Gastrocnemius medialis (tissue), 4 donors: ENCODE results near the gene HTT. TPM values are rescaled to one million over a fixed set of nuclear protein-coding genes. Genes with fewer than 3 reads are reported as not detected.

ENCODE experiments used
- ATAC-seq, 2 donors: fragments of 150-250 bp; one replicate each; pipeline ENCODE4 v1.9.1; 2016
- DNase-seq, 2 donors: peaks; one replicate each; pipeline ENCODE4 v3.0.0-alpha.2; 2019
- H3K27ac ChIP-seq, 4 donors: fragments of 200-600 bp; sonication (generic); 1 replicate in 1 of 4; 2 replicates in 3 of 4; pipeline ENCODE4 v1.5.1; 2016 to 2018; ENCODE audit warnings: mild to moderate bottlenecking in 2 of 4, moderate library complexity in 1 of 4
- H3K27me3 ChIP-seq, 3 donors: fragments of 200-600 bp; sonication (generic) in 2 of 3; 1 replicate in 1 of 3; 2 replicates in 2 of 3; pipeline versions ENCODE4 v1.5.1 to v1.6.0; 2016 to 2019; ENCODE audit warnings: mild to moderate bottlenecking in 1 of 3, moderate library complexity in 1 of 3
- H3K36me3 ChIP-seq, 2 donors: fragments of 200-600 bp; sonication (generic) in 1 of 2; one replicate each; pipeline ENCODE4 v1.5.1; 2017 to 2018
- H3K4me1 ChIP-seq, 2 donors: fragments of 200-600 bp; sonication (generic) in 1 of 2; one replicate each; pipeline ENCODE4 v1.5.1; 2016 to 2017; ENCODE audit warnings: mild to moderate bottlenecking in 2 of 2
- H3K4me3 ChIP-seq, 4 donors: fragments of 200-600 bp; sonication (generic) in 3 of 4; 1 replicate in 1 of 4; 2 replicates in 3 of 4; pipeline ENCODE4 v1.5.1; 2016 to 2019; ENCODE audit warnings: mild to moderate bottlenecking in 2 of 4
- H3K9me3 ChIP-seq, 3 donors: fragments of 200-600 bp; sonication (generic) in 2 of 3; 1 replicate in 1 of 3; 2 replicates in 2 of 3; pipeline ENCODE4 v1.5.1; 2016 to 2019
- CTCF ChIP-seq, 5 experiments: fragments of 450-650 bp in 3 of 5; fragments of 200-600 bp in 2 of 5; sonication (generic) in 2 of 5; IDR thresholded peaks in 4 of 5; conservative IDR thresholded peaks in 1 of 5; 1 replicate in 4 of 5; 2 replicates in 1 of 5; pipeline ENCODE4 v1.5.1; 2016 to 2019; ENCODE audit warnings: antibody characterized with exemption in 5 of 5, mild to moderate bottlenecking in 3 of 5, moderate library complexity in 3 of 5
- POLR2A ChIP-seq, 2 donors: fragments of 450-650 bp; IDR thresholded peaks; one replicate each; pipeline ENCODE4 v1.6.1; 2017; ENCODE audit warnings: antibody characterized with exemption in 2 of 2, mild to moderate bottlenecking in 2 of 2, moderate library complexity in 2 of 2
- in situ Hi-C, 4 donors: fragments of 200-750 bp; cut with MboI; loops; one replicate each; pipeline versions ENCODE4 v1.15.0 to v1.8.0; 2017; ENCODE audit warnings: low sequenced_read_pairs in 4 of 4
- intact Hi-C: fragments of 100-400 bp; cut with DNase I; formaldehyde crosslinking; loops from one replicate; pipeline ENCODE4 v1.15.1; 2023; ENCODE audit warnings: low total_unique reads
- total RNA-seq, 4 donors: library from RNA; depleted of rRNA; stranded (reverse); fragments of >200 nt; gene quantifications; one replicate each; pipeline versions ENCODE4 v1.1.0 to v1.2.3, GENCODE V29; 2016

The HTT gene
- total RNA-seq, 4 donors from 2014 or later, result 23.5 to 73.0 (median 51.1) TPM

- Histone ChIP-seq H3K9me3 (no peaks in the 10 kb centered on the region), H3K27ac (no peak overlapping the region), H3K4me3 (no peak overlapping the region), H3K4me1 (no peaks in the 10 kb centered on the region), H3K36me3 (no peaks in the 10 kb centered on the region), H3K27me3 (no peaks in the 10 kb centered on the region)
- in situ Hi-C loops (no loop called here), intact Hi-C loops (no loop called here)
- TF ChIP-seq CTCF (IDR thresholded peaks at IDR 0.05 in 4 of 5, conservative IDR thresholded peaks at IDR 0.05 in 1 of 5), result no peak
- no peak for TF ChIP-seq POLR2A (IDR thresholded peaks at IDR 0.05)
- DNase-seq, result no peak
- no peak for ATAC-seq
Observed at GRCh38 chr4:3030566-3031356, 43.7 kb upstream of the HTT start.

- no peaks in the 10 kb centered on the region for H3K4me1 ChIP-seq
- no peak overlapping the region for H3K4me3 ChIP-seq
- H3K27ac ChIP-seq, result no peak overlapping the region
- DNase-seq, result no peak
- H3K27me3 ChIP-seq, result no peaks in the 10 kb centered on the region
- H3K36me3 ChIP-seq, result no peaks in the 10 kb centered on the region
- in situ Hi-C loops (no loop called here), intact Hi-C loops (no loop called here)
- H3K9me3 ChIP-seq, result no peaks in the 10 kb centered on the region
- ATAC-seq, result no peak
- TF ChIP-seq CTCF (IDR thresholded peaks at IDR 0.05 in 4 of 5, conservative IDR thresholded peaks at IDR 0.05 in 1 of 5) (no peak), POLR2A (IDR thresholded peaks at IDR 0.05) (no peak)
Observed at GRCh38 chr4:3031357-3032082, 43.0 kb upstream of the HTT start.

GRCh38 chr4:3034231-3034630, 40.2 kb upstream of the HTT start:
- intact Hi-C loops (no loop called here), in situ Hi-C loops (no loop called here)
- no peak for ATAC-seq
- Histone ChIP-seq H3K4me1 (peaks cover 11 to 12% of the 10 kb centered on the region in 2 donors), H3K36me3 (no peaks in the 10 kb centered on the region), H3K27me3 (no peaks in the 10 kb centered on the region), H3K9me3 (no peaks in the 10 kb centered on the region), H3K27ac (no peak overlapping the region), H3K4me3 (no peak overlapping the region)
- TF ChIP-seq POLR2A (IDR thresholded peaks at IDR 0.05) (no peak), CTCF (IDR thresholded peaks at IDR 0.05 in 4 of 5, conservative IDR thresholded peaks at IDR 0.05 in 1 of 5) (no peak)
- DNase-seq, result no peak

- Histone ChIP-seq H3K36me3 (no peaks in the 10 kb centered on the region), H3K4me1 (peaks cover 11 to 12% of the 10 kb centered on the region in 2 donors), H3K9me3 (no peaks in the 10 kb centered on the region), H3K4me3 (no peak overlapping the region), H3K27me3 (no peaks in the 10 kb centered on the region), H3K27ac (no peak overlapping the region)
- in situ Hi-C loops (no loop called here), intact Hi-C loops (loop anchor here (5.0 kb wide), 1 partner anchor 73 kb away; the partner anchor contains the start of genes GRK4 and NOP14)
- ATAC-seq (no peak), DNase-seq (no peak)
- TF ChIP-seq POLR2A (IDR thresholded peaks at IDR 0.05), result no peak
- TF ChIP-seq CTCF (IDR thresholded peaks at IDR 0.05 in 4 of 5, conservative IDR thresholded peaks at IDR 0.05 in 1 of 5), result no peak
Observed at GRCh38 chr4:3035249-3035648, 39.2 kb upstream of the HTT start.
